H1 (cell line): ENCODE results near the gene NHEJ1. TPM values are rescaled to one million over a fixed set of nuclear protein-coding genes. Genes with fewer than 3 reads are reported as not detected.

Experiments used
- CTCF ChIA-PET: fragments of 300-600 bp; sonication (Branson Sonifier 250); formaldehyde crosslinking; loops from one replicate; lab custom pipeline; 2021; ENCODE audit not compliant: partially characterized antibody; lab: Charles Lee
- POLR2A ChIA-PET: fragments of 300-600 bp; sonication (Branson Sonifier 250); formaldehyde crosslinking; loops from one replicate; lab custom pipeline; 2021; ENCODE audit warnings: inconsistent platforms; ENCODE audit not compliant: partially characterized antibody; lab: Charles Lee
- DNase-seq, 2 experiments: peaks; one replicate each; pipeline versions ENCODE4 v3.0.0 to v3.0.0-alpha.2; 2010 to 2022; ENCODE audit warnings: low spot score in 2 of 2, low read depth in 1 of 2, mixed read lengths in 1 of 2
- FAIRE-seq: peaks from 2 replicates; lab custom pipeline; 2011; peaks lifted over from hg19 to GRCh38; lab: Jason Lieb, UNC
- H2AFZ ChIP-seq: 2 replicates; pipeline ENCODE4 v1.8.1; 2012; ENCODE audit warnings: low read length, inconsistent platforms
- H2AK5ac ChIP-seq: 2 replicates; pipeline ENCODE4 v1.6.1; 2013; ENCODE audit warnings: low read depth, low read length
- H2BK120ac ChIP-seq: replicated peaks from 2 replicates; pipeline ENCODE3; 2013; ENCODE audit warnings: low read depth, low read length, inconsistent platforms
- H2BK12ac ChIP-seq: 2 replicates; pipeline ENCODE4 v1.6.1; 2013; ENCODE audit warnings: low read depth, low read length
- H2BK15ac ChIP-seq: 2 replicates; pipeline ENCODE4 v1.6.1; 2013; ENCODE audit warnings: low read length
- H2BK20ac ChIP-seq: 2 replicates; pipeline ENCODE4 v1.6.1; 2013; ENCODE audit warnings: low read length
- H2BK5ac ChIP-seq: 2 replicates; pipeline ENCODE4 v1.6.1; 2013; ENCODE audit warnings: low read depth, low read length
- H3K14ac ChIP-seq: 2 replicates; pipeline ENCODE4 v1.6.1; 2013; ENCODE audit warnings: inconsistent platforms; ENCODE audit not compliant: insufficient read length
- H3K18ac ChIP-seq: 2 replicates; pipeline ENCODE4 v1.6.1; 2013; ENCODE audit warnings: low read length; ENCODE audit errors: extremely low read depth
- H3K23ac ChIP-seq: 2 replicates; pipeline ENCODE4 v1.6.1; 2013; ENCODE audit warnings: inconsistent platforms; ENCODE audit not compliant: insufficient read length
- H3K23me2 ChIP-seq: 2 replicates; pipeline ENCODE4 v1.6.1; 2013; ENCODE audit warnings: low read depth, low read length
- H3K27ac ChIP-seq: 2 replicates; pipeline ENCODE4 v1.6.1; 2011; ENCODE audit warnings: low read depth, low read length, inconsistent platforms
- H3K27me3 ChIP-seq, 4 experiments: replicated peaks in 1 of 4; 1 replicate in 1 of 4; 2 replicates in 3 of 4; pipeline versions ENCODE4 v1.6.1 to v1.8.1; 2011 to 2013; ENCODE audit warnings: low read length in 3 of 4, mild to moderate bottlenecking in 3 of 4, inconsistent platforms in 2 of 4, mixed read lengths in 2 of 4, moderate library complexity in 1 of 4; ENCODE audit not compliant: control insufficient read depth in 3 of 4, insufficient read depth in 3 of 4; ENCODE audit errors: extremely low read depth in 1 of 4
- H3K36me3 ChIP-seq, 4 experiments: 2 replicates each; pipeline versions ENCODE4 v1.6.1 to v1.8.1; 2011 to 2013; ENCODE audit warnings: mild to moderate bottlenecking in 4 of 4, low read length in 3 of 4, moderate library complexity in 2 of 4, control low read depth in 1 of 4, inconsistent platforms in 1 of 4; ENCODE audit not compliant: insufficient read depth in 4 of 4, control insufficient read depth in 2 of 4
- H3K4ac ChIP-seq: replicated peaks from 2 replicates; pipeline ENCODE3; 2013; ENCODE audit warnings: low read length, low read depth, mixed read lengths, inconsistent platforms; ENCODE audit not compliant: insufficient read length
- H3K4me1 ChIP-seq, 4 experiments: replicated peaks in 1 of 4; 1 replicate in 1 of 4; 2 replicates in 3 of 4; pipeline versions ENCODE4 v1.6.1 to v1.8.1; 2011 to 2013; ENCODE audit warnings: low read length in 3 of 4, inconsistent platforms in 2 of 4, mixed read lengths in 1 of 4; ENCODE audit not compliant: insufficient read depth in 4 of 4, control insufficient read depth in 3 of 4
- H3K4me2 ChIP-seq, 2 experiments: 2 replicates each; pipeline versions ENCODE4 v1.6.1 to v1.8.1; 2011 to 2013; ENCODE audit warnings: low read depth in 2 of 2, low read length in 2 of 2, control low read depth in 1 of 2, inconsistent platforms in 1 of 2, mild to moderate bottlenecking in 1 of 2; ENCODE audit not compliant: insufficient read depth in 1 of 2
- H3K4me3 ChIP-seq, 4 experiments: fragments of 200-600, 300-600 bp in 1 of 4; sonication (generic), shearing (Covaris generic), sonication (Bioruptor Twin) in 1 of 4; 2 replicates each; pipeline versions ENCODE4 v1.5.1 to v1.8.1; 2011 to 2016; ENCODE audit warnings: low read length in 4 of 4, low read depth in 3 of 4, control low read depth in 2 of 4, inconsistent platforms in 2 of 4, mild to moderate bottlenecking in 2 of 4, mixed read lengths in 1 of 4, moderate library complexity in 1 of 4; ENCODE audit not compliant: insufficient read depth in 2 of 4; ENCODE audit errors: extremely low read depth in 1 of 4
- H3K56ac ChIP-seq: replicated peaks from 2 replicates; pipeline ENCODE3; 2013; ENCODE audit warnings: low read depth, mild to moderate bottlenecking, mixed read lengths, low read length, inconsistent platforms; ENCODE audit not compliant: insufficient read length
- H3K79me1 ChIP-seq: 2 replicates; pipeline ENCODE4 v1.6.1; 2013; ENCODE audit warnings: low read depth, low read length, control low read depth
- H3K79me2 ChIP-seq, 2 experiments: 2 replicates each; pipeline versions ENCODE4 v1.6.1 to v1.8.1; 2012 to 2013; ENCODE audit warnings: low read length in 2 of 2, mild to moderate bottlenecking in 2 of 2, inconsistent platforms in 1 of 2; ENCODE audit not compliant: insufficient read depth in 2 of 2, control insufficient read depth in 1 of 2
- H3K9ac ChIP-seq, 4 experiments: replicated peaks in 1 of 4; 1 replicate in 1 of 4; 2 replicates in 3 of 4; pipeline versions ENCODE4 v1.6.1 to v1.8.1; 2011 to 2013; ENCODE audit warnings: low read depth in 3 of 4, low read length in 3 of 4, control low read depth in 2 of 4, mild to moderate bottlenecking in 2 of 4, moderate library complexity in 2 of 4, inconsistent platforms in 1 of 4; ENCODE audit errors: extremely low read depth in 1 of 4
- H3K9me3 ChIP-seq, 2 experiments: 2 replicates each; pipeline versions ENCODE4 v1.6.1 to v1.8.1; 2012 to 2013; ENCODE audit warnings: mild to moderate bottlenecking in 2 of 2, moderate library complexity in 2 of 2, control low read depth in 1 of 2, inconsistent platforms in 1 of 2, low read depth in 1 of 2, low read length in 1 of 2, mixed read lengths in 1 of 2; ENCODE audit not compliant: insufficient read depth in 2 of 2
- H4K20me1 ChIP-seq, 2 experiments: replicated peaks in 1 of 2; 2 replicates each; pipeline versions ENCODE3 to v1.8.1; 2011 to 2013; ENCODE audit warnings: inconsistent platforms in 2 of 2, low read length in 2 of 2, mild to moderate bottlenecking in 1 of 2; ENCODE audit not compliant: insufficient read depth in 2 of 2, control insufficient read depth in 1 of 2
- H4K5ac ChIP-seq: 2 replicates; pipeline ENCODE4 v1.6.1; 2013; ENCODE audit warnings: low read length, low read depth, mixed read lengths, inconsistent platforms; ENCODE audit not compliant: insufficient read length
- H4K8ac ChIP-seq: 2 replicates; pipeline ENCODE4 v1.8.0; 2013; ENCODE audit warnings: mild to moderate bottlenecking, moderate library complexity, low read length, inconsistent platforms; ENCODE audit not compliant: insufficient read depth; ENCODE audit errors: extremely low read depth
- H4K91ac ChIP-seq: replicated peaks from 2 replicates; pipeline ENCODE3; 2013; ENCODE audit warnings: low read length, mixed read lengths, inconsistent platforms; ENCODE audit not compliant: insufficient read length
- BACH1 ChIP-seq: IDR thresholded peaks from 2 replicates; pipeline ENCODE4 v1.6.1; 2012; ENCODE audit warnings: low read length, improper control_type of control experiment
- BCL11A ChIP-seq, 2 experiments: IDR thresholded peaks; one replicate each; pipeline ENCODE4 v1.6.1; 2011; ENCODE audit warnings: low read depth in 2 of 2, low read length in 2 of 2, mild to moderate bottlenecking in 2 of 2
- CHD1 ChIP-seq: IDR thresholded peaks from 2 replicates; pipeline ENCODE4 v1.6.1; 2012; ENCODE audit warnings: low read depth, low read length, improper control_type of control experiment
- CREB1 ChIP-seq: IDR thresholded peaks from 2 replicates; pipeline ENCODE4 v1.6.1; 2012; ENCODE audit warnings: inconsistent platforms
- JUND ChIP-seq: IDR thresholded peaks from 2 replicates; pipeline ENCODE4 v1.6.1; 2011; ENCODE audit warnings: mild to moderate bottlenecking, improper control_type of control experiment, low read length
- KDM1A ChIP-seq: fragments of 200-600, 300-600 bp; sonication (generic); IDR thresholded peaks from 2 replicates; pipeline ENCODE4 v1.7.1; 2016; ENCODE audit warnings: mild to moderate bottlenecking, low read length, borderline replicate concordance
- POLR2A ChIP-seq, 2 experiments: IDR thresholded peaks; 1 replicate in 1 of 2; 2 replicates in 1 of 2; pipeline ENCODE4 v1.6.1; 2011; ENCODE audit warnings: low read depth in 2 of 2, low read length in 2 of 2, mild to moderate bottlenecking in 2 of 2; ENCODE audit errors: control extremely low read depth in 1 of 2
- RNF2 ChIP-seq: fragments of 200-900, 300-1000 bp; sonication (generic); IDR thresholded peaks from 2 replicates; pipeline ENCODE4 v1.7.1; 2016; ENCODE audit warnings: borderline replicate concordance, low read depth, mild to moderate bottlenecking, antibody characterized with exemption, low read length; ENCODE audit not compliant: poor library complexity, severe bottlenecking; ENCODE audit errors: missing control alignments
- SAP30 ChIP-seq: fragments of 300-600 bp; sonication (generic); IDR thresholded peaks from 2 replicates; pipeline ENCODE4 v1.7.1; 2012; ENCODE audit warnings: low read length, moderate library complexity, mild to moderate bottlenecking, inconsistent platforms; ENCODE audit not compliant: insufficient read depth, insufficient replicate concordance
- SIN3A ChIP-seq, 2 experiments: IDR thresholded peaks in 1 of 2; conservative IDR thresholded peaks in 1 of 2; 2 replicates each; pipeline ENCODE4 v1.6.1; 2011 to 2012; ENCODE audit warnings: low read length in 2 of 2, improper control_type of control experiment in 1 of 2, low read depth in 1 of 2, mild to moderate bottlenecking in 1 of 2
- TAF1 ChIP-seq: IDR thresholded peaks from 2 replicates; pipeline ENCODE4 v1.6.1; 2011; ENCODE audit warnings: mild to moderate bottlenecking, low read depth, low read length
- WGBS, 2 experiments: shearing (Covaris generic) in 1 of 2; methylation state at CpG; one replicate each; pipeline versions ENCODE4 v1.1.6 to v1.1.7; 2013 to 2015; ENCODE audit warnings: low lambda C conversion rate in 2 of 2, mixed read lengths in 2 of 2, inconsistent platforms in 1 of 2, low coverage in 1 of 2, missing lambda C conversion rate in 1 of 2; ENCODE audit not compliant: insufficient replicate concordance in 2 of 2, insufficient coverage in 1 of 2, insufficient read length in 1 of 2; ENCODE audit errors: extremely low coverage in 1 of 2, missing lambda C conversion rate in 1 of 2; 5-methylcytosine and 5-hydroxymethylcytosine counted together
- polyA plus RNA-seq, 7 experiments: library from polyadenylated mRNA; depleted of rRNA in 3 of 7; stranded (reverse) in 5 of 7; unstranded in 2 of 7; fragments of >200 nt in 5 of 7; fragments of 200-250 nt in 2 of 7; gene quantifications; 1 replicate in 5 of 7; 2 replicates in 1 of 7; 4 replicates in 1 of 7; pipeline versions ENCODE4 v1.2.1 to v1.2.3, GENCODE V29; 2011 to 2013; ENCODE audit warnings: missing spikeins in 2 of 7, mixed read lengths in 2 of 7
- total RNA-seq: library from RNA; stranded (reverse); fragmentation: NEBNext Ultra II Directional; extraction: Animal tissue kit (Norgen Biotek cat#: 25700); gene quantifications from 2 replicates; pipeline ENCODE4 v1.2.1, GENCODE V29; 2021
- TF ChIP-seq, protein P1 (sequence below): IDR thresholded peaks from 2 replicates; pipeline ENCODE4 v1.6.1; 2012; ENCODE audit warnings: inconsistent platforms

The NHEJ1 gene
- total and polyA plus RNA-seq, 2 of the 8 experiments (the other 6 are each of a cell fraction or from before 2014, with no cell fraction given), result 22.7 to 24.1 TPM

DNA sequence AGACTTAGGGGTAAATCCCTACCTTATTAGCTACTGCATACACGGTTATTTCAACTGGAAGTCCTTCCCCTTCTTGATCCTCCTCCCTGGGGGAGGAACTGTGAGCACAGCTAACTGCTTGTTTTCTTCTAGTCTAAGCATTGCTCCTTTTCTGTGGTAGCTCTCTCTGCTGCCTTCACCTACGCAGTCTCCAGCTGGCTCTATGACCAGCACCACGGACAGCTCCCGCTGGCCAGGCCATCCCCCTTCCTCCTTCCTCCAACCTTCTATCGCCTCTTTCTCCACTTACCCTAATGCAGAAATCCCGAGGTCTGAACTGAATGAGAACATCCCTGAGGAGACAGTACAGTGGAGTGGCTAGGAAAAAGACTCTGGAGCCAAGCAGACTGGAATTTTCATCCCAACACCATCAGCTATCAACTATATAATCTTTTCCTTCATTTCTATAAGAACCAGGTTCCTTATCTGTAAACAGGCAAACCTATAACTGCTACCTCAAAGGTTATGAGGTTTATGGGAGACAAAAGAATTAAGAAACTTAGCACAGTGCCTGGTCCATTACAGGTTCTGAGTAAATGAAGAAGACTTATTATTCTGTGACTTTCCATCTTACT lies 114.6 kb downstream of the NHEJ1 start:
- H3K4me3 ChIP-seq, result no peak overlapping the region
- no peak overlapping the region for H2BK20ac ChIP-seq
- H3K56ac ChIP-seq, result no peak overlapping the region
- H3K4ac ChIP-seq, result no peak overlapping the region
- H4K20me1 ChIP-seq, result peaks cover 0 to 2% of the 10 kb centered on the region in 2 experiments
- H2BK12ac ChIP-seq, result no peak overlapping the region
- peaks cover 0 to 12% (median 9%) of the 10 kb centered on the region in 4 experiments; a peak in 4 of 7 replicates for H3K27me3 ChIP-seq
- WGBS, 2 experiments, result 14% methylated on average over 6 of the region's 6 CpGs; no CpG with 5 or more reads in 1 of the 2 experiments
- no peaks in the 10 kb centered on the region; the same call in 1 of the 2 replicates for H3K23me2 ChIP-seq
- no peak overlapping the region for H2AFZ ChIP-seq
- no peak overlapping the region for H3K14ac ChIP-seq
- CTCF ChIA-PET, result interaction anchor here (0.8 to 62.8 kb wide), 7 partner anchors 1 to 113 kb away, joined by 3 to 1777 read pairs (median 5); partner anchors contain the start of genes CFAP65 and IHH
- no peak overlapping the region for H2BK5ac ChIP-seq
- H2BK15ac ChIP-seq, result no peak overlapping the region
- H3K4me2 ChIP-seq, result no peak overlapping the region
- POLR2A ChIA-PET, result no interaction called here
- no peak overlapping the region for H3K27ac ChIP-seq
- H3K23ac ChIP-seq, result no peak overlapping the region
- H4K91ac ChIP-seq, result no peak overlapping the region
- H3K18ac ChIP-seq, result no peak overlapping the region
- H3K36me3 ChIP-seq, result no peaks in the 10 kb centered on the region
- peaks cover 0 to 3% (median 0%) of the 10 kb centered on the region in 4 experiments; a peak in 1 of 7 replicates for H3K4me1 ChIP-seq
- no peak overlapping the region for H4K5ac ChIP-seq
- H4K8ac ChIP-seq, result no peak overlapping the region
- H3K79me1 ChIP-seq, result no peaks in the 10 kb centered on the region
- peak in 1 of 2 experiments; percentile 82 for DNase-seq
- FAIRE-seq, result peak; percentile 69
- no peak overlapping the region for H3K9ac ChIP-seq
- H3K79me2 ChIP-seq, result no peaks in the 10 kb centered on the region
- no peak overlapping the region for H2AK5ac ChIP-seq
- no peak overlapping the region for H2BK120ac ChIP-seq
- no peaks in the 10 kb centered on the region for H3K9me3 ChIP-seq
- TF ChIP-seq KDM1A (no peak), JUND (no peak), RNF2 (no peak), TAF1 (no peak), CHD1 (no peak), SIN3A (conservative IDR thresholded peaks at IDR 0.05 in 1 of 2, IDR thresholded peaks at IDR 0.05 in 1 of 2; ENCODE audit: low read depth in 1 of 2, low read length in 2 of 2) (peak; percentile 88 to 99), CREB1 (no peak), SAP30 (peak; percentile 70), POLR2A (IDR thresholded peaks at IDR 0.05; ENCODE audit: control extremely low read depth in 1 of 2, low read depth in 2 of 2, low read length in 2 of 2) (no peak), BACH1 (no peak), BCL11A (IDR thresholded peaks at IDR 0.05; ENCODE audit: low read depth in 2 of 2, low read length in 2 of 2) (no peak)
- TF ChIP-seq, protein P1, sequence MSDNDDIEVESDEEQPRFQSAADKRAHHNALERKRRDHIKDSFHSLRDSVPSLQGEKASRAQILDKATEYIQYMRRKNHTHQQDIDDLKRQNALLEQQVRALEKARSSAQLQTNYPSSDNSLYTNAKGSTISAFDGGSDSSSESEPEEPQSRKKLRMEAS, result no peak
